A549 (cell line): ENCODE results near the gene CTIF. TPM values are rescaled to one million over a fixed set of nuclear protein-coding genes. Genes with fewer than 3 reads are reported as not detected.

ENCODE experiments used
- ATAC-seq, 2 experiments: fragments of 200-7000 bp in 1 of 2; fragments of >200 bp in 1 of 2; cut with Nextera tagmentation in 1 of 2; cut with Tn5 transposase in 1 of 2; 3 replicates each; pipeline versions ENCODE4 v1.8.0 to v1.9.1; 2018 to 2020; ENCODE audit warnings: mild to moderate bottlenecking in 1 of 2, moderate library complexity in 1 of 2
- CTCF ChIA-PET: fragments of 300-600 bp; sonication (Branson Sonifier 250); formaldehyde crosslinking; extraction: SDS; loops from one replicate; lab custom pipeline; 2021; ENCODE audit warnings: antibody characterized with exemption, inconsistent platforms; lab: Yijun Ruan, JAX
- POLR2A ChIA-PET: fragments of 350-600 bp; formaldehyde crosslinking; extraction: SDS; loops from one replicate; lab custom pipeline; 2021; ENCODE audit warnings: antibody characterized with exemption, inconsistent platforms; lab: Yijun Ruan, JAX
- DNase-seq, 2 experiments: peaks; one replicate each; pipeline versions ENCODE4 v3.0.0 to v3.0.0-alpha.2; 2011 to 2016; ENCODE audit warnings: low read depth in 1 of 2, low spot score in 1 of 2
- FAIRE-seq: peaks from 2 replicates; lab custom pipeline; 2011; peaks lifted over from hg19 to GRCh38; lab: Jason Lieb, UNC
- H3K27ac ChIP-seq, 2 experiments: fragments of >200 bp; sonication (Bioruptor Twin); formaldehyde crosslinking; 3 replicates each; pipeline ENCODE4 v1.5.1; 2016 to 2017
- H3K4me1 ChIP-seq: fragments of >200 bp; sonication (Bioruptor Twin); formaldehyde crosslinking; 3 replicates; pipeline ENCODE4 v1.6.1; 2016
- H3K4me2 ChIP-seq: fragments of >200 bp; sonication (Bioruptor Twin); formaldehyde crosslinking; 3 replicates; pipeline ENCODE4 v1.6.1; 2016
- H3K4me3 ChIP-seq: fragments of >200 bp; sonication (Bioruptor Twin); formaldehyde crosslinking; 3 replicates; pipeline ENCODE4 v1.5.1; 2016
- H3K9me3 ChIP-seq: fragments of >200 bp; sonication (Bioruptor Twin); formaldehyde crosslinking; 3 replicates; pipeline ENCODE4 v1.6.1; 2016
- CBX8 ChIP-seq: fragments of 200-600 bp; sonication (generic); IDR thresholded peaks from 2 replicates; pipeline ENCODE4 v1.6.1; 2016
- CEBPB ChIP-seq, 2 experiments: fragments of >200 bp in 1 of 2; sonication (Bioruptor Twin) in 1 of 2; formaldehyde crosslinking in 1 of 2; IDR thresholded peaks; 2 replicates each; pipeline ENCODE4 v1.6.1; 2012 to 2016
- CHD4 ChIP-seq: fragments of 200-600 bp; sonication (generic); IDR thresholded peaks from 2 replicates; pipeline ENCODE4 v1.6.1; 2016; ENCODE audit warnings: antibody characterized with exemption, mild to moderate bottlenecking, borderline replicate concordance
- ESRRA ChIP-seq: fragments of 150-350 bp; IDR thresholded peaks from 2 replicates; pipeline ENCODE4 v1.6.1; 2014; ENCODE audit warnings: mild to moderate bottlenecking, low read length, borderline replicate concordance
- FOSL2 ChIP-seq, 2 experiments: fragments of 450-650 bp in 1 of 2; fragments of >200 bp in 1 of 2; sonication (Bioruptor Twin) in 1 of 2; formaldehyde crosslinking; IDR thresholded peaks; 2 replicates each; pipeline versions ENCODE4 v1.5.0 to v1.6.1; 2016 to 2020; ENCODE audit warnings: mild to moderate bottlenecking in 1 of 2, moderate library complexity in 1 of 2
- KDM1A ChIP-seq: fragments of 200-600 bp; sonication (generic); IDR thresholded peaks from 2 replicates; pipeline ENCODE4 v1.6.1; 2016; ENCODE audit warnings: low read depth, mild to moderate bottlenecking
- KDM5A ChIP-seq: fragments of 200-600 bp; sonication (generic); IDR thresholded peaks from 2 replicates; pipeline ENCODE4 v1.6.1; 2016; ENCODE audit warnings: antibody characterized with exemption, mild to moderate bottlenecking
- NFE2L2 ChIP-seq: fragments of 150-350 bp; conservative IDR thresholded peaks from 2 replicates; pipeline ENCODE4 v1.6.1; 2014; ENCODE audit warnings: low read length
- NR3C1 ChIP-seq: fragments of >200 bp; sonication (Bioruptor Twin); formaldehyde crosslinking; IDR thresholded peaks from 3 replicates; pipeline ENCODE4 v1.6.1; 2017
- RARB ChIP-seq: fragments of 250-450 bp; sonication (Bioruptor Pico); IDR thresholded peaks from 2 replicates; pipeline ENCODE4 v1.8.0; 2021; ENCODE audit warnings: mild to moderate bottlenecking, moderate library complexity
- RNF2 ChIP-seq: fragments of 200-600 bp; sonication (generic); IDR thresholded peaks from 2 replicates; pipeline ENCODE4 v1.6.1; 2016; ENCODE audit warnings: low read depth, mild to moderate bottlenecking, antibody characterized with exemption, moderate library complexity, borderline replicate concordance
- SREBF2 ChIP-seq: fragments of 450-650 bp; IDR thresholded peaks from 2 replicates; pipeline ENCODE4 v1.6.1; 2014; ENCODE audit warnings: mild to moderate bottlenecking, moderate library complexity
- TP53 ChIP-seq: fragments of 250-450 bp; sonication (Bioruptor Pico); IDR thresholded peaks from 2 replicates; pipeline ENCODE4 v1.5.0; 2021; ENCODE audit warnings: mild to moderate bottlenecking, moderate library complexity
- ZNF302 ChIP-seq: fragments of 250-450 bp; sonication (Bioruptor Pico); IDR thresholded peaks from 2 replicates; pipeline ENCODE4 v1.9.0; 2021; ENCODE audit warnings: inconsistent platforms, mild to moderate bottlenecking, moderate library complexity
- WGBS: methylation state at CpG from one replicate; pipeline ENCODE4 v1.1.6; 2017; ENCODE audit errors: missing lambda C conversion rate; 5-methylcytosine and 5-hydroxymethylcytosine counted together
- polyA plus RNA-seq, 4 experiments: library from polyadenylated mRNA; depleted of rRNA in 3 of 4; stranded (reverse); fragments of >200 nt; fragmentation: RNase III in 1 of 4; extraction: RNeasy Plus Mini Kit Qiagen cat#74134 plus additional on column Dnase treatment in 1 of 4; gene quantifications; 2 replicates in 3 of 4; 3 replicates in 1 of 4; pipeline ENCODE4 v1.2.3, GENCODE V29; 2011 to 2017
- TF ChIP-seq, protein P1 (sequence below): fragments of >200 bp; sonication (Bioruptor Twin); formaldehyde crosslinking; IDR thresholded peaks from 2 replicates; pipeline ENCODE4 v1.6.1; 2016
- TF ChIP-seq, protein P2 (sequence below): fragments of 200-600 bp; sonication (generic); IDR thresholded peaks from 2 replicates; pipeline ENCODE4 v1.6.1; 2016; ENCODE audit warnings: antibody characterized with exemption, mild to moderate bottlenecking, moderate library complexity
- TF ChIP-seq, protein P3 (sequence below): fragments of 250-450 bp; sonication (Bioruptor Pico); IDR thresholded peaks from 2 replicates; pipeline ENCODE4 v1.5.0; 2021; ENCODE audit warnings: mild to moderate bottlenecking, moderate library complexity, borderline replicate concordance
- TF ChIP-seq, protein P4 (sequence below): fragments of 450-650 bp; IDR thresholded peaks from 2 replicates; pipeline ENCODE4 v1.6.1; 2014; ENCODE audit warnings: antibody characterized with exemption

CTIF gene
- polyA plus RNA-seq, 2 of the 4 experiments (the other 2 are of a cell fraction): 17.0 to 24.7 TPM

DNA sequence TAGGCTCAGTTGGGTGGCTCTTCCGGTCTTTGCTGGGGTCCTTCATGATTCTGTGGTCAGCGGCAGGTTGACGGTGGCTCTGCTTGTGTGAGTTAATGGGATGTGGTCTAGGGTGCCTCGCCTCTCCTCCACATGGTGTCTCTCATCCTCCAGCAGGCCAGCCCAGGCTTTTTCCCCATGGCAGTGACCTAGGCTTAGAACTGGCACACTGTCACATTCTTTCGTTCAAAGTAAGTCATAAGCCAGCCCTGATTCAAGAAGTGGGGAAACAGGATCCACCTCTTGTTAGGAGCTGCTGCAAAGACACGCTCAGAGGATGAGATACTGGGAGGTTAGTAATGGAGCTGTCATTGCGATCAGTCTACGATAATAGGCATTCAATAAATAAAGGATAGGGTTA lies 46.0 kb upstream of the CTIF start:
- no peak for DNase-seq
- CTCF ChIA-PET: interaction anchor here (1.0 to 2.0 kb wide), 3 partner anchors 17 to 182 kb away, joined by 3 to 5 read pairs (median 4); no protein-coding TSS in a partner anchor
- Histone ChIP-seq H3K9me3 (0 out of 3 replicates have a peak, but pooled peaks cover 7% of the 10 kb centered on the region), H3K27ac (no peak overlapping the region), H3K4me1 (peaks cover 29% of the 10 kb centered on the region), H3K4me2 (no peak overlapping the region), H3K4me3 (no peak overlapping the region)
- FAIRE-seq: no peak
- 90% methylated on average over 8 of the region's 8 CpGs for WGBS
- no peak for ATAC-seq
- POLR2A ChIA-PET: no interaction called here
- TF ChIP-seq, protein P1, sequence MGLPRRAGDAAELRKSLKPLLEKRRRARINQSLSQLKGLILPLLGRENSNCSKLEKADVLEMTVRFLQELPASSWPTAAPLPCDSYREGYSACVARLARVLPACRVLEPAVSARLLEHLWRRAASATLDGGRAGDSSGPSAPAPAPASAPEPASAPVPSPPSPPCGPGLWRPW: no peak
- TF ChIP-seq KDM5A (no peak), CHD4 (no peak), ESRRA (no peak), RARB (CRISPR knock-in tag) (no peak), NFE2L2 (no peak), KDM1A (no peak), CBX8 (no peak), NR3C1 (no peak), FOSL2 (IDR thresholded peaks at IDR 0.05) (no peak), FOSL2 (CRISPR knock-in tag; IDR thresholded peaks at IDR 0.05) (no peak)

DNA sequence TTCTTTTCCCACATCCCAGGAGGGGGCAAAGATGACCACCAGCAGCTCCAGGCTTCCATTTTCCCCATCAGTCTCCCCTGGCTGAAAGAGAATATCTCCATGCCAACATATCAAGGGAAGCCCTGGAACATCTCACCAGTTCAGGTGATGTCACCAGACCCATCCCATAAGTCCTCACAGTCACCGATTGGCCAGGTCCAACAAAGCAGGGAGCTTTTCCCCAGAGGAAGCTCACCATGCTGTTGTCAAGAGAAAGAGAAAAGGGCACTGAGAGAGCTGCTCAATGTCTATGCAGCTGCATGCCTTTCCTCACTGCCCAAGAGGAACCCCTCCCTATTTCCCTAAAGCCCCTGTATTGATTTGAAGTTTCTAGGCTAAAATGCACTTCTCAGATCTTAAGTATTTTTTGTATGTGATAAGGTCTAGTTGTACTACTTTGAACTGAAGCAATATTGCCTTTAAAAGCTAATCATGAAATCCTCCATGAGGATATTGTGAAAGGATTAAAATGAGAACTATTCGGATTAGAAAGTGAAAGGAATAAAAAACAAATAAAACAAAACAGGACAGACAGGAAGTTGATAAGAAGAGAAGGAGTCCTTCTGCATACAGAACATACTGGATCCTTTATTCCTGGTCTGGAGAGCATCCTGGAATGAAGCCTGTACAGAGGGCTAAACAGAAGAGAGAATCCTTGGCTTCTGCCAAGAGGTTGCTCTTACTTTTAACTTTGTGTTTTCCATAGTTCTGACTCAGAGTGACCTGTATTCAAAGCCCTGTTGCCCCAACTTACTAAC lies 45.2 kb upstream of the CTIF start:
- H3K4me2 ChIP-seq: peak overlapping the region; percentile 18; the same call in 1 of the 3 replicates
- ATAC-seq (no peak), FAIRE-seq (no peak), DNase-seq (no peak)
- H3K4me3 ChIP-seq: no peak overlapping the region
- no peak for TF ChIP-seq NR3C1
- TF ChIP-seq RNF2: no peak
- TF ChIP-seq, protein P2, sequence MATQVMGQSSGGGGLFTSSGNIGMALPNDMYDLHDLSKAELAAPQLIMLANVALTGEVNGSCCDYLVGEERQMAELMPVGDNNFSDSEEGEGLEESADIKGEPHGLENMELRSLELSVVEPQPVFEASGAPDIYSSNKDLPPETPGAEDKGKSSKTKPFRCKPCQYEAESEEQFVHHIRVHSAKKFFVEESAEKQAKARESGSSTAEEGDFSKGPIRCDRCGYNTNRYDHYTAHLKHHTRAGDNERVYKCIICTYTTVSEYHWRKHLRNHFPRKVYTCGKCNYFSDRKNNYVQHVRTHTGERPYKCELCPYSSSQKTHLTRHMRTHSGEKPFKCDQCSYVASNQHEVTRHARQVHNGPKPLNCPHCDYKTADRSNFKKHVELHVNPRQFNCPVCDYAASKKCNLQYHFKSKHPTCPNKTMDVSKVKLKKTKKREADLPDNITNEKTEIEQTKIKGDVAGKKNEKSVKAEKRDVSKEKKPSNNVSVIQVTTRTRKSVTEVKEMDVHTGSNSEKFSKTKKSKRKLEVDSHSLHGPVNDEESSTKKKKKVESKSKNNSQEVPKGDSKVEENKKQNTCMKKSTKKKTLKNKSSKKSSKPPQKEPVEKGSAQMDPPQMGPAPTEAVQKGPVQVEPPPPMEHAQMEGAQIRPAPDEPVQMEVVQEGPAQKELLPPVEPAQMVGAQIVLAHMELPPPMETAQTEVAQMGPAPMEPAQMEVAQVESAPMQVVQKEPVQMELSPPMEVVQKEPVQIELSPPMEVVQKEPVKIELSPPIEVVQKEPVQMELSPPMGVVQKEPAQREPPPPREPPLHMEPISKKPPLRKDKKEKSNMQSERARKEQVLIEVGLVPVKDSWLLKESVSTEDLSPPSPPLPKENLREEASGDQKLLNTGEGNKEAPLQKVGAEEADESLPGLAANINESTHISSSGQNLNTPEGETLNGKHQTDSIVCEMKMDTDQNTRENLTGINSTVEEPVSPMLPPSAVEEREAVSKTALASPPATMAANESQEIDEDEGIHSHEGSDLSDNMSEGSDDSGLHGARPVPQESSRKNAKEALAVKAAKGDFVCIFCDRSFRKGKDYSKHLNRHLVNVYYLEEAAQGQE: no peak
- TF ChIP-seq, protein P3, sequence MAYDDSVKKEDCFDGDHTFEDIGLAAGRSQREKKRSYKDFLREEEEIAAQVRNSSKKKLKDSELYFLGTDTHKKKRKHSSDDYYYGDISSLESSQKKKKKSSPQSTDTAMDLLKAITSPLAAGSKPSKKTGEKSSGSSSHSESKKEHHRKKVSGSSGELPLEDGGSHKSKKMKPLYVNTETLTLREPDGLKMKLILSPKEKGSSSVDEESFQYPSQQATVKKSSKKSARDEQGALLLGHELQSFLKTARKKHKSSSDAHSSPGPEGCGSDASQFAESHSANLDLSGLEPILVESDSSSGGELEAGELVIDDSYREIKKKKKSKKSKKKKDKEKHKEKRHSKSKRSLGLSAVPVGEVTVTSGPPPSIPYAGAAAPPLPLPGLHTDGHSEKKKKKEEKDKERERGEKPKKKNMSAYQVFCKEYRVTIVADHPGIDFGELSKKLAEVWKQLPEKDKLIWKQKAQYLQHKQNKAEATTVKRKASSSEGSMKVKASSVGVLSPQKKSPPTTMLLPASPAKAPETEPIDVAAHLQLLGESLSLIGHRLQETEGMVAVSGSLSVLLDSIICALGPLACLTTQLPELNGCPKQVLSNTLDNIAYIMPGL (CRISPR knock-in tag): no peak
- no peak for TF ChIP-seq CEBPB (IDR thresholded peaks at IDR 0.05)
- TF ChIP-seq FOSL2 (IDR thresholded peaks at IDR 0.05): no peak
- TF ChIP-seq FOSL2 (CRISPR knock-in tag; IDR thresholded peaks at IDR 0.05): no peak
- TF ChIP-seq, protein P4, sequence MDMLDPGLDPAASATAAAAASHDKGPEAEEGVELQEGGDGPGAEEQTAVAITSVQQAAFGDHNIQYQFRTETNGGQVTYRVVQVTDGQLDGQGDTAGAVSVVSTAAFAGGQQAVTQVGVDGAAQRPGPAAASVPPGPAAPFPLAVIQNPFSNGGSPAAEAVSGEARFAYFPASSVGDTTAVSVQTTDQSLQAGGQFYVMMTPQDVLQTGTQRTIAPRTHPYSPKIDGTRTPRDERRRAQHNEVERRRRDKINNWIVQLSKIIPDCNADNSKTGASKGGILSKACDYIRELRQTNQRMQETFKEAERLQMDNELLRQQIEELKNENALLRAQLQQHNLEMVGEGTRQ: no peak
- TF ChIP-seq ZNF302: no peak
- no peak for TF ChIP-seq TP53 (CRISPR knock-in tag)
- no peak for TF ChIP-seq SREBF2
- peaks cover 23% of the 10 kb centered on the region for H3K4me1 ChIP-seq
- CTCF ChIA-PET: interaction anchor here (1.0 to 2.0 kb wide), 3 partner anchors 17 to 181 kb away, joined by 3 to 5 read pairs (median 4); no protein-coding TSS in a partner anchor
- 59% methylated on average over 2 of the region's 2 CpGs for whole genome bisulfite sequencing
- H3K27ac ChIP-seq: no peak overlapping the region; a peak in 1 of 6 replicates
- POLR2A ChIA-PET: no interaction called here
- H3K9me3 ChIP-seq: 0 out of 3 replicates have a peak, but pooled peaks cover 7% of the 10 kb centered on the region
